Epithelial cell of esophagus (primary cell): ENCODE measurements around the gene EIF3B.
"Not testable (repeated sequence)": the region's sequence is repeated elsewhere in the genome, so short reads cannot be mapped to it uniquely, and the experiment has no call there.

Experiments
- DNase-seq: peaks from one replicate; pipeline ENCODE4 v3.0.0; 2010; ENCODE audit warnings: low read depth
- H3K4me3 ChIP-seq: 2 replicates; pipeline ENCODE4 v1.5.1; 2011; ENCODE audit warnings: mild to moderate bottlenecking, low read length, control low read depth
- TF ChIP-seq, protein P1 (sequence below): IDR thresholded peaks from 2 replicates; pipeline ENCODE4 v1.5.1; 2011; ENCODE audit warnings: low read depth, mild to moderate bottlenecking, low read length, control low read depth, inconsistent platforms; ENCODE audit not compliant: insufficient read depth; ENCODE audit errors: missing control alignments

Gene EIF3B

DNA sequence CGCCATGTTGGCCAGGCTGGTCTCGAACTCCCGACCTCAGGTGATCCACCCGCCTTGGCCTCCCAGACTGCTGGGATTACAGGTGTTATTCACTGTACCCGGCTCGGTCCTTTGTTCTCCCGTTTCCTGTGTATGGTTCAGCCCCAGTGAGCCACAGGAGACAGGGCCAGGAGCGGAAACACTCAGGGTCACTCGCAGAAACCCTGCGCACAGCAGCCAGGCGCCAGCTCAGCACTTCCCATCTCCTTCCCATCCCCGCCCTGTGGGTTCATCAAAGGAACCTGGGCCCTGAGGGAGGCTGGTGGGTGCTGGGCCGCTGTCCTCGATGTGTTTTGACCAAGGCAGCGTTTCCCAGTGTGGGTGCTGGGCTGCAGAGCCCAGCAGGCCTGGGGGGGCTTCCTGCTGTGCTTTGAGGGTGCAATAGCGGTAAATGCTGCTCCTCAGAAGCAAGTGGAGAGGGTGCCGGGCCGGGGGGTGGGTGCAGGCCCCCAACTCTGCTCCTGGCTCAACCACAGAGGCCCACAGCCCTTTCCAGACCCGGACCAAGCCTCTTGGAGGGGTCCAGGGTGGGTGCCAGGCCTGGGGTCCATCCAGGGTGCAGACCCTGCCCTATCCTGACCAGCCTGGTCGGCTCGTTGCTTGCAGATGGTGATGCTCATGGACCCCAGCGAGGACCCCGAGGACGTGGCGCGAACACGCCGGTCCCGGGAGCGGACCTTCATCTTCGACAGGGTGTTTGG is 33.4 kb downstream of the EIF3B start:
- DNase-seq, result no peak
- H3K4me3 ChIP-seq, result no peak overlapping the region
- TF ChIP-seq, protein P1, sequence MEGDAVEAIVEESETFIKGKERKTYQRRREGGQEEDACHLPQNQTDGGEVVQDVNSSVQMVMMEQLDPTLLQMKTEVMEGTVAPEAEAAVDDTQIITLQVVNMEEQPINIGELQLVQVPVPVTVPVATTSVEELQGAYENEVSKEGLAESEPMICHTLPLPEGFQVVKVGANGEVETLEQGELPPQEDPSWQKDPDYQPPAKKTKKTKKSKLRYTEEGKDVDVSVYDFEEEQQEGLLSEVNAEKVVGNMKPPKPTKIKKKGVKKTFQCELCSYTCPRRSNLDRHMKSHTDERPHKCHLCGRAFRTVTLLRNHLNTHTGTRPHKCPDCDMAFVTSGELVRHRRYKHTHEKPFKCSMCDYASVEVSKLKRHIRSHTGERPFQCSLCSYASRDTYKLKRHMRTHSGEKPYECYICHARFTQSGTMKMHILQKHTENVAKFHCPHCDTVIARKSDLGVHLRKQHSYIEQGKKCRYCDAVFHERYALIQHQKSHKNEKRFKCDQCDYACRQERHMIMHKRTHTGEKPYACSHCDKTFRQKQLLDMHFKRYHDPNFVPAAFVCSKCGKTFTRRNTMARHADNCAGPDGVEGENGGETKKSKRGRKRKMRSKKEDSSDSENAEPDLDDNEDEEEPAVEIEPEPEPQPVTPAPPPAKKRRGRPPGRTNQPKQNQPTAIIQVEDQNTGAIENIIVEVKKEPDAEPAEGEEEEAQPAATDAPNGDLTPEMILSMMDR, result no peak

DNA sequence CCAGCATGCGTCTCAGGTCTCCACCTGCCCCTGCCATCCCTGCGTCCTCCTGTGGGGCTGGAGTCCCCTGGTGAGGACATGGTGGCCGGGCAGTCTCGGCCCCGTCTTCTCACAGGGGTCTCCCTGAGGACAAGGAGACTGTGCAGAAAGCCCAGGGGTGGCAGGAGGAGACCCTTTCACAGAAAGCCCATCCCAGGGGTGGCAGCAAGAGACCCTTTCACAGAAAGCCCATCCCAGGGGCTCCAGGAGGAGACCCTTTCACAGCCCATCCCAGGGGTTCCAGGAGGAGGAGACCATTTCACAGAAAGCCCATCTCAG is 34.0 kb downstream of the EIF3B start:
- TF ChIP-seq, protein P1, result no peak
- no peak for DNase-seq
- no peak overlapping the region for H3K4me3 ChIP-seq

DNA sequence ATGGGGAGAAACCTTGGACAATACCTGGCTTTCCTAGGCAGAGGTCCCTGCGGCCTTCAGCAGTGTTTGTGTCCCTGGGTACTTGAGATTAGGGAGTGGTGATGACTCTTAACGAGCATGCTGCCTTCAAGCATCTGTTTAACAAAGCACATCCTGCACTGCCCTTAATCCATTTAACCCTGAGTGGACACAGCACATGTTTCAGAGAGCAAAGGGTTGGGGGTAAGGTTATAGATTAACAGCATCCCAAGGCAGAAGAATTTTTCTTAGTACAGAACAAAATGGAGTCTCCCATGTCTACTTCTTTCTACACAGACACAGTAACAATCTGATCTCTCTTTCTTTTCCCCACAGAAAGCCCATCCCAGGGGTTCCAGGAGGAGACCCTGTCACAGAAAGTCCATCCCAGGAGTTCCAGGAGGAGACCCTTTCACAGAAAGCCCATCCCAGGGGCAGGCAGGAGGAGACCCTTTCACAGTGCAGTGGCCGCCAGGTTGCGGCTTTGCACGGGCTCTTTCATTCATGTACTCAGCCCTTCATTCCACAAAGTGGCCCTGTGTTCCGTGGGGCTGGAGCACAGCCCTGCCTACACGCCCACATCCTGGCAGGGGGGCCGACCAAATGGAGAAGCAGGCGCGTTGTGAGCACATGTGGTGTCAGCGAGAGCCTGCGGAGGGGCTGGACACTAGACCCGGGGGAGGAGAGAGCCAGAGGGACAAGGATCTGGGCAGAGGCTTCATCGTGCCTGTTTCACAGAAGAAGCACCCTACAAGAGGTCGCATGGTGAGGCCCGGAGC is 35.6 kb downstream of the EIF3B start:
- not testable (repeated sequence) for DNase-seq

DNA sequence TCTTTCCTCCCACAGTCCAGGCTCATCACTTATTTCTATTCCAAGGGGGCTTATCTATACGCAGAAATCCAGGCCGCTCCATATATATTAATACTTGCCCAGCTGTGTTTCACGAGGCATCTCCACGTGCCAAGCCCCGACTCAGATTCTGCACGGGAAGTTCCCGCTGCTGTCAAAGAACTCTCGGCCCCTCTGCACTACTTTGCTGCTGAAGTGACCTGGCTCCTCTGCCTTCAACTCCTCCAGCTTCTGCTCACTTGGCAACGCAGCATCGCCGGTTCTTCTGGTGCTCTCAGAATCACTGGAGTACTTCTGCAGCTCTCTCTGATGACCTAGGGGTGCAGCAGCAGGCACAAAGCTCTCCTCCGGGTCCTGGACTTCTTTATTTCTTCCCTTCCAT is 39.1 kb downstream of the EIF3B start:
- TF ChIP-seq, protein P1, result no peak
- H3K4me3 ChIP-seq, result no peak overlapping the region
- no peak for DNase-seq

More for the DNA sequence above, 35.6 kb downstream of the EIF3B start:
- not testable (repeated sequence) for H3K4me3 ChIP-seq

DNA sequence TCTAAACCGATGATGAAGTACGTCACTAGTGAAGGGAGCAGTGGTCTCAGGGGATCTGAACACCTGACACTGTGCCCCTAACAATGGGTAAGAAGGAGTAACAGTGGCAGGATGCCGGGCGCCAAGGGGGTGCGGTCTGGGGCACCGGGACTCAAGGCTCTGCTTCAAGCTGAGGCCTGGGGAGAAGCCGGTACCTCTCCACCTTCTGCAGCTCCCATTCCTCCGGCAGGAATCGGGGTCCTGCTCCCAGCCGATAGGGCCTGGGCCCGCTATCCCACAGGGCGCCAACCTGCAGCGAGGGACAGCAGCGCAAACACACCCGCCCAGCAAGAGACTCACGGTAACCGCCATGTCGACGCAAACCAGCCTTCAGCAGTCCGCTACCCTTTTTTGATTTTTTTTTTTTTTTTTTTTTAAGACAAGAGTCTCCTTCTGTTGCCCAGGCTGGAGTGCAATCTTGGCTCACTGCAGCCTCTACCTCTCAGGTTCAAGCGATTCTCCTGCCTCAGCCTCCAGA is 40.0 kb downstream of the EIF3B start:
- DNase-seq, result no peak
- TF ChIP-seq, protein P1, result no peak
- no peak overlapping the region for H3K4me3 ChIP-seq

DNA sequence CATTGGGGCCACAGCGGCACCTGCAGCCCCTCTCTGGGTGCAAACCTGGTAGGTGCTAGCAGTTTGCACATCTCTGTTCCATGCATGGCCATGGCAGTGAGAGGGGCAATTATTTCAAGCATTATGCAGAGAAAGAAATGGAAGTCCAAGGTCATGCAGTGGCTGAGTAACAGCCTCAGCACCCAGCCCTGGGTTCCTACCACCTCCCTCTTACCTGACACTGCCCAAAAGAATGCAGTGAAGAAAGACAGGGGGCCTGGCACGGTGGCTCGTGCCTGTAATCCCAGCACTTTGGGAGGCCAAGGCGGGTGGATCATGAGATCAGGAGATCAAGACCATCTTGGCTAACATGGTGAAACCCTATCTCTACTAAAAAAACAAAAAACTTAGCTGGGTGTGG is 43.9 kb downstream of the EIF3B start:
- H3K4me3 ChIP-seq, result no peak overlapping the region
- DNase-seq, result no peak
- TF ChIP-seq, protein P1, result no peak

GRCh38 chr7:2399848-2400587 is 45.4 kb downstream of the EIF3B start:
- peak; percentile 79 for DNase-seq
- TF ChIP-seq, protein P1, result no peak
- no peak overlapping the region for H3K4me3 ChIP-seq
